Esophagus squamous epithelium (tissue), 5 donors: ENCODE measurements around the gene SLC39A13. TPM values are rescaled to one million over a fixed set of nuclear protein-coding genes. Genes with fewer than 3 reads are reported as not detected.

Experiments used
- DNase-seq: peaks from one replicate; lab custom pipeline; 2025; lab: John Stamatoyannopoulos, UW
- H3K27ac ChIP-seq, 4 donors: fragments of 200-600 bp; sonication (generic); one replicate each; pipeline ENCODE4 v1.5.1; 2016 to 2019; ENCODE audit warnings: mild to moderate bottlenecking in 1 of 4
- H3K27me3 ChIP-seq, 4 donors: fragments of 200-600 bp; sonication (generic); 1 replicate in 3 of 4; 2 replicates in 1 of 4; pipeline versions ENCODE4 v1.5.1 to v1.6.0; 2017 to 2021; ENCODE audit warnings: antibody characterized with exemption in 1 of 4
- H3K36me3 ChIP-seq, 3 donors: fragments of 200-600 bp; sonication (generic); one replicate each; pipeline ENCODE4 v1.5.1; 2016 to 2019
- H3K4me1 ChIP-seq, 3 donors: fragments of 200-600 bp; sonication (generic); one replicate each; pipeline ENCODE4 v1.5.1; 2017 to 2019
- H3K4me3 ChIP-seq, 4 donors: fragments of 200-600 bp; sonication (generic); 1 replicate in 3 of 4; 2 replicates in 1 of 4; pipeline ENCODE4 v1.5.1; 2016 to 2019; ENCODE audit warnings: mild to moderate bottlenecking in 2 of 4, moderate library complexity in 1 of 4
- H3K9me3 ChIP-seq, 3 donors: fragments of 200-600 bp; sonication (generic); one replicate each; pipeline ENCODE4 v1.5.1; 2016 to 2019
- POLR2A ChIP-seq, 4 donors: fragments of 450-650 bp; IDR thresholded peaks; one replicate each; pipeline ENCODE4 v1.6.1; 2017; ENCODE audit warnings: antibody characterized with exemption in 4 of 4, mild to moderate bottlenecking in 4 of 4, moderate library complexity in 3 of 4
- WGBS, 2 donors: methylation state at CpG; one replicate each; pipeline ENCODE4 v1.1.5; 2018; 5-methylcytosine and 5-hydroxymethylcytosine counted together
- intact Hi-C: fragments of 100-400 bp; cut with DNase I; formaldehyde crosslinking; loops from one replicate; pipeline ENCODE4 v1.15.0; 2022
- total RNA-seq, 4 donors: library from RNA; depleted of rRNA; stranded (reverse); fragments of >200 nt; gene quantifications; one replicate each; pipeline ENCODE4 v1.1.0, GENCODE V29; 2016
- TF ChIP-seq, protein P1 (sequence below), 6 experiments: fragments of 450-650 bp in 4 of 6; fragments of 200-600 bp in 2 of 6; sonication (generic) in 2 of 6; IDR thresholded peaks; one replicate each; pipeline ENCODE4 v1.5.1; 2016 to 2019; ENCODE audit warnings: antibody characterized with exemption in 6 of 6, mild to moderate bottlenecking in 4 of 6, moderate library complexity in 4 of 6
- donor health status: DM: yes; HTN: yes; CAD: no.

SLC39A13 gene
- total RNA-seq, 4 donors from 2014 or later, result 10.9 to 44.3 (median 13.8) TPM

- WGBS, 2 donors, result 77 to 100% methylated on average over 1 to 12 of the region's 14 CpGs
- Histone ChIP-seq H3K27ac (peak overlapping the region; percentile 42 to 94 (median 84)), H3K4me3 (no peak overlapping the region), H3K9me3 (no peaks in the 10 kb centered on the region), H3K36me3 (no peaks in the 10 kb centered on the region), H3K27me3 (no peaks in the 10 kb centered on the region), H3K4me1 (peaks cover 19 to 70% (median 27%) of the 10 kb centered on the region in 3 donors)
- DNase-seq, result no peak
- TF ChIP-seq POLR2A (IDR thresholded peaks at IDR 0.05), result no peak
- TF ChIP-seq, protein P1, sequence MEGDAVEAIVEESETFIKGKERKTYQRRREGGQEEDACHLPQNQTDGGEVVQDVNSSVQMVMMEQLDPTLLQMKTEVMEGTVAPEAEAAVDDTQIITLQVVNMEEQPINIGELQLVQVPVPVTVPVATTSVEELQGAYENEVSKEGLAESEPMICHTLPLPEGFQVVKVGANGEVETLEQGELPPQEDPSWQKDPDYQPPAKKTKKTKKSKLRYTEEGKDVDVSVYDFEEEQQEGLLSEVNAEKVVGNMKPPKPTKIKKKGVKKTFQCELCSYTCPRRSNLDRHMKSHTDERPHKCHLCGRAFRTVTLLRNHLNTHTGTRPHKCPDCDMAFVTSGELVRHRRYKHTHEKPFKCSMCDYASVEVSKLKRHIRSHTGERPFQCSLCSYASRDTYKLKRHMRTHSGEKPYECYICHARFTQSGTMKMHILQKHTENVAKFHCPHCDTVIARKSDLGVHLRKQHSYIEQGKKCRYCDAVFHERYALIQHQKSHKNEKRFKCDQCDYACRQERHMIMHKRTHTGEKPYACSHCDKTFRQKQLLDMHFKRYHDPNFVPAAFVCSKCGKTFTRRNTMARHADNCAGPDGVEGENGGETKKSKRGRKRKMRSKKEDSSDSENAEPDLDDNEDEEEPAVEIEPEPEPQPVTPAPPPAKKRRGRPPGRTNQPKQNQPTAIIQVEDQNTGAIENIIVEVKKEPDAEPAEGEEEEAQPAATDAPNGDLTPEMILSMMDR (IDR thresholded peaks at IDR 0.05), result no peak
- intact Hi-C loops, result no loop called here
These were observed 15.7 kb upstream of the SLC39A13 start for GRCh38 chr11:47392546-47393162.

GRCh38 chr11:47393163-47394049, 15.0 kb upstream of the SLC39A13 start:
- TF ChIP-seq POLR2A (IDR thresholded peaks at IDR 0.05), result no peak
- TF ChIP-seq, protein P1 (IDR thresholded peaks at IDR 0.05), result no peak
- peak overlapping the region; percentile 79 to 94 (median 84) for H3K27ac ChIP-seq
- H3K9me3 ChIP-seq, result no peaks in the 10 kb centered on the region
- H3K4me3 ChIP-seq, result no peak overlapping the region
- 76 to 89% methylated on average over 6 to 8 of the region's 20 CpGs for WGBS, 2 donors
- no peaks in the 10 kb centered on the region for H3K27me3 ChIP-seq
- intact Hi-C loops, result no loop called here
- no peaks in the 10 kb centered on the region for H3K36me3 ChIP-seq
- DNase-seq, result no peak
- H3K4me1 ChIP-seq, result peaks cover 12 to 70% (median 21%) of the 10 kb centered on the region in 3 donors

- TF ChIP-seq POLR2A (IDR thresholded peaks at IDR 0.05), result no peak
- TF ChIP-seq, protein P1 (IDR thresholded peaks at IDR 0.05), result no peak
- no peaks in the 10 kb centered on the region for H3K27me3 ChIP-seq
- intact Hi-C loops, result no loop called here
- WGBS, 2 donors, result 84 to 94% methylated on average over 3 to 5 of the region's 9 CpGs
- H3K9me3 ChIP-seq, result no peaks in the 10 kb centered on the region
- no peak for DNase-seq
- H3K4me3 ChIP-seq, result peak overlapping the region in 1 of 4 donors; percentile 41
- H3K36me3 ChIP-seq, result no peaks in the 10 kb centered on the region
- H3K27ac ChIP-seq, result peak overlapping the region; percentile 79 to 94 (median 84)
- peaks cover 7 to 70% (median 22%) of the 10 kb centered on the region in 3 donors for H3K4me1 ChIP-seq
These were observed 14.4 kb upstream of the SLC39A13 start for GRCh38 chr11:47394050-47394321.

DNA sequence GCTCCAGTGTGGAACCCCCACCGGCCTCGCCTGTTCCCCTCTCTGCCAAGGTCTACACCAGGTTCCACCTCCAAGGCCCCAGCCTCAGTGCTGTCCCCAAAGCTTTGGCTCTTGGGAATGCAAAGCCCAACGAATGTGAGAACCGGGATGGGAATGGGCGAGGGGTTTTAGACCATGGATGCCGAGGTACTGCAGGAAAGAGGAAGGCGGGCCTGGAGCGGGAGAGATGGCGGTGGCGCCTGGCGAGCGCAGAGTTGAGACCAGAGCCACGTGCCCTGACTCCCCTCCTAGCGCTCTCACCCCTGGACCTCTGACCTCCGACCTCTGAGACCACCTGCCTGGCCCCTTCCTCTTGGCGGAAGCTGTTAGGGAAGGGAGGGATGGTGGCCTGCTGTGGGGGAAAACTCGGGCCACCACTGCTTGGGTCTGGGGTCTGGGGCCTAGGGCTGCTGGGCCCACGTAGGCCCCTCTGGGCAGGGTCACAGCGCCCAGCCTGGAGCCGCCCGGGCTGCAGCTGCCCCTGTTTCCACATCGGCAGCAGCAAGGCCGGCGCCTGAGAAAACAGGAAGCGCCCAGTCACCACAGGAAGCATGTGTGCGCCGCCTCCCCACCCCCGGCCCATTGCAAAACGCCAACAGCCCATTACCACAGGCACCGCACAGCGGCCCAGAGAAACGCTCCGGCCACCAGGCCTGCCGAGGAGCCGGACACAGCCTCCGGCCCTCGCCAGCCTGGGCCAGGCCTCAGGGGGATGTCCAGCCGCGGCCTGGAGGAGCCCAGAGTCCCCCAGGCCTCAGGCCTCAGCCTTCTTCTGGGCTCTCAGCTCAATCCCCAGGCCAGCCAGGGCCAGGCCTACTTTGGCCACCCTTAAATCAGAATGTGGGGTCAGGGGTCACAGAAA, 13.8 kb upstream of the SLC39A13 start:
- TF ChIP-seq, protein P1 (IDR thresholded peaks at IDR 0.05), result no peak
- peak in 2 of 4 donors; percentile 37 to 70 for TF ChIP-seq POLR2A (IDR thresholded peaks at IDR 0.05)
- H3K4me3 ChIP-seq, result peak overlapping the region in 2 of 4 donors; percentile 13 to 41

More for the DNA sequence above, 13.8 kb upstream of the SLC39A13 start:
- no peaks in the 10 kb centered on the region for H3K9me3 ChIP-seq
- 82 to 86% methylated on average over 11 to 12 of the region's 39 CpGs for WGBS, 2 donors
- H3K36me3 ChIP-seq, result no peaks in the 10 kb centered on the region
- H3K27ac ChIP-seq, result peak overlapping the region; percentile 79 to 94 (median 84)
- H3K4me1 ChIP-seq, result peaks cover 4 to 70% (median 17%) of the 10 kb centered on the region in 3 donors
- peak; percentile 45 for DNase-seq
- no peaks in the 10 kb centered on the region for H3K27me3 ChIP-seq
- intact Hi-C loops, result no loop called here
